GM18499 (cell line): ENCODE measurements around the gene GPALPP1.
A peak's percentile ranks its signal among the peaks of the same experiment; 100 is the strongest.
"Not testable (repeated sequence)": the region's sequence is repeated elsewhere in the genome, so short reads cannot be mapped to it uniquely, and the experiment has no call there.

ENCODE experiments used
- ATAC-seq: cut with Tn5 transposase; IDR thresholded peaks from one replicate; pipeline ENCODE4 v1.9.1; 2021; ENCODE audit warnings: moderate number of reproducible peaks; ENCODE audit not compliant: insufficient read depth, unreplicated experiment

The GPALPP1 gene, protein sequence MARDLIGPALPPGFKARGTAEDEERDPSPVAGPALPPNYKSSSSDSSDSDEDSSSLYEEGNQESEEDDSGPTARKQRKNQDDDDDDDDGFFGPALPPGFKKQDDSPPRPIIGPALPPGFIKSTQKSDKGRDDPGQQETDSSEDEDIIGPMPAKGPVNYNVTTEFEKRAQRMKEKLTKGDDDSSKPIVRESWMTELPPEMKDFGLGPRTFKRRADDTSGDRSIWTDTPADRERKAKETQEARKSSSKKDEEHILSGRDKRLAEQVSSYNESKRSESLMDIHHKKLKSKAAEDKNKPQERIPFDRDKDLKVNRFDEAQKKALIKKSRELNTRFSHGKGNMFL

DNA sequence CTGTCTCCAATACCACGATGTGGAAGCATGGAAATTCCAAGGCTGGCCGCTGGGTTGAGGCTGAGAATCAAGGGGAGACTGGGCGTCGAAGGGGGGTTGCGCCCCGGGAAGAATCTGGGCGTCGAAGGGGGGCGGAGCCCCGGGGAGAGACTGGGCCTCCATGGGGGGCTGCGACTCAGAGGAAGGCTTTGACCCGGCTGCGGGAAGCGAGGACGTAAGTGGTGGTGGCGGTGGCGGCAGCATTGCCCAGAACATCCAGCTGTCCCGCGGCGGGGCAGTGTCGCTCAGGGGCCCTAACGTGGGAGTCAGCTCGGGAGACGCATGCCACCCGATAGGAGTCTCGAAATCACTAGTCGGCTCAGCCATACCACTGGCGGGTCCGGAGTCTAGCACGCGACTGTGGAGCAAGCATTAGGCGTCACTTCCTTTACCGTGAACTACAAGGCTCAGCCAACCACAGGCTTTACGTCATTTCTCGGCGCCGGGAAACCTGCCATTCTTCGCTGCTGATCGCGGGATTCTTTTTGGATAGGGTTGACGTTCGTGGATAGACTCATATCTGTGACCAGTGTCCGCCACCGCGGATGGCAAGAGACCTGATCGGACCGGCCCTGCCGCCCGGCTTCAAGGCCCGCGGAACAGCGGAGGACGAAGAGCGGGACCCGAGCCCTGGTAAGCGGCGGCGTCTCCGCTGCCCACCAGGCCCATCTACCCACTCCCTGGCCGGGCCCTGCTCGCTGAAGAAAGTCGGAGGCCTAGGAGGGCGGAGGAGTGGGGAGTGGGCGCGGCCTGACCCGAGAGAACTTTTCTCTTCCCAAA lies at the start of gene GPALPP1, which contains the start of gene NUFIP1:
Gene GPALPP1, plus strand, starts transcription at position 468 of the 819 bp plus-strand sequence. Its CDS starts 117 bp downstream, at position 585.
Gene NUFIP1, minus strand, starts transcription at position 401 of the 819 bp plus-strand sequence. Its CDS starts 35 bp downstream, at position 366.
- peak; percentile 78 for ATAC-seq

DNA sequence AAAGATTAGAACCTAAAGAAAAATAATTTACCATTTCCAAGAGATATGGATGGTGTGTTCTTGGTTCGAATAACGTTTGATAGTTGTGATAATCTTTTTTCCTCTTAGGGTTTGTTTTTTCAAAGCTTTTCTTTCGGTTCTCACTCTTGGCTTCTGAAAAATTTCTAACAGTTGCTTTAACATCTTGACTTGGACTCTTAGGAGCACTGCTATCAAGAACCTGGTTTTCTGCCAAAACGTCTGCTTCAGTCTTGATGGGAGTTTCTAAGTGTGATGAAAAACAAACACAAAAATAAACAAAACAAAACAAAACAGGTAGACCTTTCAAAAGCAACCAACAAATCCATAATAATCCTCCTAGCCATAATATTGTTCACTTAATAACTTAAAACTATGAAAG lies 45.9 kb upstream of the GPALPP1 start:
- ATAC-seq = not testable (repeated sequence)

DNA sequence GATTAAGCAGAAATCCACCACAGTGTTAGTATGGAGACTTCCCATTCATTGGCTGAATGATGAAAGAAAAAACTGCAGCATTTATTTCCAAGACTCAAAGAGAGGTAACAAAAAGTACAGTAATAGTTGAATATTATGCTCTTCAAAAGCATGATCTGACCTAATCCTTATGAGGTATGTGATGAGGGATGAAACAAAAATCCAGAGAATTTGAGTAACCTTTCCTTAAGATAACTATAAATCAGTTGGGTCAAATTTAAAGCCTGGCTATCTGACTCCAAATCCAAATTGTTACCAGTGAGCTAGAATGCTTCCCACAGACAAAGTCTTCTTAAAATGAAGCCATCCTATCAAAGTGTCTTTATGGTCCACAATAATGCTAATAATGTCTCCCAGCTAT lies 38.2 kb upstream of the GPALPP1 start:
- no peak for ATAC-seq

DNA sequence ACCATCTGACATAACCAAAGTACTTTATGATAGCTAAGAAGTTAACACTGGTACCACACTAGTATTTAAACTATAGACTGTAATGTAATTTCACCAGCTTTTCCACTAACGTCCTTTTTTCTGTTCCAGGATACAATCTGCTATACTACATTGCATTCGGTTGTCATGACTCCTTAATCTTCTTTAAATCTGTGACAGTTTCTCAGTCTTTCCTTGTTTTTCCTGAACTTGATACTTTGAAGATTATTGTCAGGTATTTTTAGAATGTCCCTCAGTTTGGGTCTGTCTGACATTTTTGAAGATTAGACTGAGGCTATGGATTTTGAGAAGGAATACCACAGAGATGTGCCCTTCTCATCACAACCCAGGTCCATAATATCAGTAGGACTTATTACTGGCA lies 36.7 kb upstream of the GPALPP1 start:
- no peak for ATAC-seq

DNA sequence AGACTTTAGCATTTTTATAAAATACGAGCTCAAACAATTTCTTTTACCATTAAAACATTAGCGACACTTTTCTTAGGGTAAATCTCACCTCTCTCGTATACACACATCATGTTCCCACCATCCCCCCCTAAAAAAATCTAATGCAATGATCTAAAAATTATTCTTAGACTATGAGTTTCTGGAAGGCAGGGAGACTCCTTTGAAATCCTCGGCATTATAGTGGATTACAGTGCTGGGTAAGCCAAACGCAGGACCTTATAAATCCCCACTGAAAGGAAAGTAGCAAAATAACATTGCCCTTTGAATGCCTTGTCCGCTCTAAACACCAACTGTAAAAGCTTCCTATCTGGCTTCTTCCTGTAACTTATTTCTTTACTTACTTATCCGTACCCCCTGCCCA lies 35.1 kb upstream of the GPALPP1 start:
- ATAC-seq = no peak

DNA sequence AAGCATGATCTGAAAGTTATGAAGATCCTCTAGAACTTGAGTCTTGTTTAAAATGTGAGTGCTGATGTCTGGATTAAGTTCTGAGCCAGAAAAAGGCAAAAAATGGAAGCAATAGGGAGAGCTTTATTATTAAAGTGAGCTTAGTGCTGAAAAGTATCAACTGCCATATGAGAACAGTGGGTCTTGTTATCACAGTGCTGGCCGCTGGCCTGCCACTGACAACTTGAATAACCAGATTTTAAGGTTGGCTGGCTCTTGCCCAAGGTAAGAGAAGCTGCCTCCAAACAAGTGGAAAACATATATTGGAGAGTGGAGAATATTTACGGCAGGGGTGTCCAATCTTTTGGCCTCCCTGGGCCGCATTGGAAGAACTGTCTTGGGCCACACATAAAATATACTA lies 33.9 kb upstream of the GPALPP1 start:
- ATAC-seq = no peak

DNA sequence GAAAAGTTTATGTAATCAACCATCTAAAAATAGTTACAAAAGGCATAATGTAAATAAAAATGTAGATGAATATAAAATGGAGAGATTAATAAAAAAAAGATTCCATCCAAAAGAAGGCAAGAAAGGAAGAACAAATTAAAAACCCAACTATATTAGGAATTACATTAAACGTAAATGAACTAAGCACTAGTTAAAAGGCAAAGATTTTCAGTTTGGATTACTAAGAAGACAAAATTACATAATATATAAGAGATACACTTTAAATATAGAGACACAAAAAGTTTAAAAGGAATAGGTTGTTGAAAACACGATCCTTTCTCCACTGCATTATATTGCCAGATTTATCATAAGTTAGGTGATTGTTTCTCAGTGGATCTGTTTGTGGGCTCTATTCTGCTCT lies 27.3 kb upstream of the GPALPP1 start:
- ATAC-seq = no peak

DNA sequence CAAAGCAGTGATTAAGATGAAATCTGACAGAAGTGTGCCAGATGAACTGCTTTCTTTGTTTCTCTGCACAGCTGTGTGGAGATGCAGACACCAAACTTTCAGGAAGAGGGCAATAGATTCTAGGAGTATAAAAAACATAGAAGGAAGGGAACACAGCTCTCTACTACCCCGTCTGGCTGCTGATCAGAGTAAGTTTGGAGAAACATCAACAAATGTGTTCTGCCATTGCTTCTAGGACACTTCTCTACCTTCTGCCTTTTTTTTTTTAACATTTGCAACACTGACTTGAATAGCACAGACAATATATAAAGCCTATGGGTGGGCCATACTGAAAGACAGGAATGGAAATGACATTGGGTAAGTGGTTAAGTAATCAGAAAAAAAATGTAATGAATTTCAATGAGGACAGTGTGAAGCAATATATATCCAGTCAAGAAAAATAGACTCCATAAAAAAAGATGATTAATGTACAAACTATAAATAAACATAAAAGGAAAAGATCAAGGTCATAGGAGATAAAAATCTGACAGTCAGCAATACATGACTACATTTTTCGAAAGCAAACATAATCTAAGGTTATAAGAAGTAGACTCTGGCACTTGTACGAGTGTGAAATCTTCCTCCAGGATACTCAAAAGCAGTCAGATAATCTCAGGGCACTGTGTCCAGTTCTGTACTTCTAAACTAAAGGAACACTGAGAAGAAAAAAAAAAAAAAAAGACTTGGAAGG lies 21.5 kb upstream of the GPALPP1 start:
- no peak for ATAC-seq

DNA sequence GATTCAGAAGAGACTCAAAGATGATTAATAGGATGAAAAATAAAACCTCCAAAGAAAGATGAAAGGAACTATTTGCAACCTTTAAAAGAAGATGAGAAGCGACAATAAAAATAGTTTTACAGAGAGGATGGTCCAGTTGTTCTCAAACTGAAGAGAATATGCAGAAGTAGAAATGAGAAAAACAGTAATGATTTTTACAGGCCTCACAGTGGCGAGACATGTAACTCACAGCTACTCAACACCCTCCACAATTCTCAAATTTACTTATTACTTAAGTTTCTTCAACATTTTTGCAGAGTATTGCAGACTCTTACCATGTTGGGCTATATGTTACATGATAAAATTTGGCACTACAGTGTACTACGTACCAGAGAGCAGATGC lies 20.9 kb upstream of the GPALPP1 start:
- no peak for ATAC-seq

DNA sequence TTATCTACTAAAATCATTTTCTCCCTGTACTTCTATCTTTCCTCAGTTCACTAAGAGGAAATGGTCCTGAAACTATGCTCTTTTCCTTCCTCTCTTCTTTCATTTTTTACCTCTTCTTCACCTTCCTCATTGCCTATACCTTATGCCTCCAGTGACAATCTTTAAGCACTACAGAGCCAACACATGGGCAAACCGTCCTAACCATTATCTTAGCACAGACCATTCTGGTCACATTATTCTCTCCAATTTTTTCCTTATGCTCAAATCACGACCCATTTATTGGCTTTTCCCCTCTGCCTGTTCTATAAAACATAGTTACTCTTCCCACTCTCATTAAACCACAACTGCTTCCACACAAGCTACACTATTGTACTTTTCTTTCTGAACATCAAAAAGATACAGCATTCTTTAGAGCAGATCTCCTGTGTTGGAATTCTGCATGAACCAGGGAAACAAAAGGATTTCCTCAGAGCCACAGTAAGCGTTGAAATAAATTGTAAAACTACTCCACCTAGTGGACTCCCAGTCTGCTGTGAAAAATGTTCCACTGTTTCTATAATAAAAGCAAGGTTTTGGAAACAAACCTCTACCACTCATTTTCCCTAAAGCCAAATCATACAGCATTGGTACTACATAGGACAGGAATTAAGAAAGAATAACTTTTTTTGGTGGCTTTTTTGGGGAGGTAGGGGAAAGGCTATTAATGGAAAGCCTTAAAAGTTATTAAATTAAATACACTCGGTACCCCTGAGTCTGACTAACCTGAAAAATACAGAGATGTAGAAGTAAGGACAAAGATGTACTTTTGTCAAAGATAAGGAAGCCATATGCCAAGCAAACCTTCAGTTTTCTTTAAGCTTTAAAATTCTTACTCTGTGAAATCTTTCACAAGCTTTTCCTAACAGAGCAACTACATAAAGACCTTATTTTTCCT lies 19.5 kb upstream of the GPALPP1 start:
- ATAC-seq = no peak

DNA sequence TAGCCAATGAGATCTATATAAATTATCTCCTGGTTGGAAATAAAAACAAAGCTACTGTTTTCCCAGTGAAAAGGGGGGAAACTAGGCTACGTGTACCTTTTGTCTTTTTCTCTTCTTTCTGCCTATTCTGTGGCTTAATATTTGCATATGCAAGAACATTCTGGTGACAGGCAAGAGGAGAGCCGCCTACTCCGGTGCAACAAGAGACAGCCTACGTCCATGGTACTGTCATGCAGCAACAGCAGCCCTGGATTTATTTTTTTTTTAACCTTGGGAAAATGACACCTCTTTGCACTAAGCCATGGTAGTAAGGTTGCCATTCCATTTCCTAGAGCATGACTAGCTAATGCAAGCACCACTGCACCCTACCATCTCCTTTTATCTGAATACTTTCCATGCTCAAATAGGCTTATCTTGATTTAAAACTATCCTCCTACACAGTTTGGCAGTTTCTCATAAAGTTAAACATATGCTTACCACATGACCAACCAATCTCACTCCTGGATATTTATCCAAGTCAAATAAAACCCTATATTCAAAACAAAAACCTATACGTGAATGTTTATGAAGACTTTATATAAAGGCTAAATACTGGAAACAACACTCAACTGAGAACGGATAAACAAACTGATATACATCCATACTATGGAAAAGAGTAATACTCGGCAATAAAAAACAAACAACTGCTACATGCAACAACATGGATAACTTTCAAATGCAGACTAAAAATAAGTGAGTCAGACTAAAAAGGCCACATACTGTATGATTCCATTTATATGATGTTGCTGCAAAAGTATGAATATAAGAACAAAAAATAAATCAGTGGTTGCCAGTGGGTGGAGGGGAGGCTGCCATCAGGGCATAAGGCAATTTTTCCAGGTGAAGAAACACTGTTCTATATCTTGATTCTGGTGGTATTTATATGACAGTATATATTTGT lies 17.4 kb upstream of the GPALPP1 start:
- no peak for ATAC-seq

DNA sequence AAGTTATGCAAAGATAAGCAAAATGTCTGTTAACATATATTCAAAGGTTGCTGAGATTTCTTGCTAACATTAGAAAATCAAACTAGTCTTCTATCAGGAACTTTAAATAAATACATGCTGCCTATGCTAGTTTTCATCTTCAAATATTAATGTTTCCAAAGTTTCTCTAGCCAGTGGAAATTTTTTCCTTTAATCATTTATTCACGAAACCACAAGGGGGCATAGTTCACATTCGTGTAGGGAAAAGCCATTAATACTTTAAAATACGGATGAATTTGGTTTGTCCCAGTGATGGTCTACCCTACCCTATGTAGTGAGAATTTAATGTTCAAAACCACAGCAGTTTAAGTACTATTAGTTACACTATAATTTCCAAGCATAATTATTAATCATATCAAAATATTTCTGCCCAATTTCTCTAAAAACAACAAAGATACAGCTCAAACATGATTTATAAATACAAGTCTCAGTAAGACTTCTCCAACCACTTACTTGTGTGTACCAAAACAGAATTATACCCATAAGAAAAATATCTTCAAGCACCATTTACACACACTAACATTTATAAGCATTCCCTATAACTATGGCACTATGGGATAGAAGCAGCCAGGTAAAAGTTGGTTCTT lies 16.3 kb upstream of the GPALPP1 start:
- no peak for ATAC-seq

DNA sequence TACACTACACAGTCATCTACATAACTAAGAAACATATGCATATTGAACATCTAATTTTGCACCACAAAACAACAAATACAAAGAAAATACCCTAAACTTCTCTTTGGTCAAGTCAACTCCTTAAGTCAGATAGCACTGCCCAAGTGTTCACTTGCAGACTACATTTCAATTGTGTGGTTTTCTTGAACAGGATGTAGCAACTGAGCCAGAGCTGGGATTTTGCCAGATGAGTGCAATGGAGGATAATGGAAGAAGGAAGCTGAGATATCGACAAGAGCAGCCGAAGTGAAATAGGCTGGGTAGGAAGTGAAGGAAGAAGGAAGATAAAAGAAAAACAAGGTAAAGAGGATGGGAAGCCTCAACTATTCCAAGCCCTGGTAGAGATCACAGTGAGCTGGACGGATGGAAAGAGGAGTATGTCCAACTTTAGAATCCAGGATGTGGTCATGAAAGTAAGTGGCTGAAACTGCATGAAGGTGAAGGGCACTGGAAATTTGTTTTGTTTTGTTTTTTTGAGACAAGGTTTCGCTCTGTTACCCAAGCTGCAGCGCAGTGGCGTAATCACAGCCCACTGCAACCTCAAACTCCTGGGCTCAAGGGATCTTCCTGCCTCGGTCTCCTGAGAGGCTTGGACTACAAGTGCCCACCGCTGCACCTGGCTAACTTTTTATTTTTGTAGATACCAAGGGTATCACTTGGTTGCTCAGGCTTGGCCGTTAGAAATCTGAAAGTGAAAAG lies 15.1 kb upstream of the GPALPP1 start:
- ATAC-seq = no peak

DNA sequence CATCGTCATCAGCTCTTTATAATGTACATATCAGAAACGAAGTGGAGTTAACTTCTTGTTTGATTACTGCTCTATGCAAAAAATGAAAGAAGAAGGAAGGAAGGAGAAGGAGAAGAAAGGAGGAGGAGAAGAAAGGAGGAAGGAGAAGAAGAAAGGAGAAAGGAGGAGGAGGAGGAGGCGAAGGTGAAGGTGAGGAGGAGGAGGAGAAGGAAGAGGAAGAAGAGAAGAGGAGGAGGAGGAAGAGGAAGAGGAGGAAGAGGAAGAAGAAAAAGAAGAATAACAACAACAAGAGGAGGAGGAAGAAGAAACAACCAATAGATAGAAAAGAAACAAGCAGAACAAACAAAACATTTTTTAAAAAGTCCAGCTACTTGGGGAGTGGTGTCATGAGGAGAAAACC lies 13.1 kb upstream of the GPALPP1 start:
- no peak for ATAC-seq

DNA sequence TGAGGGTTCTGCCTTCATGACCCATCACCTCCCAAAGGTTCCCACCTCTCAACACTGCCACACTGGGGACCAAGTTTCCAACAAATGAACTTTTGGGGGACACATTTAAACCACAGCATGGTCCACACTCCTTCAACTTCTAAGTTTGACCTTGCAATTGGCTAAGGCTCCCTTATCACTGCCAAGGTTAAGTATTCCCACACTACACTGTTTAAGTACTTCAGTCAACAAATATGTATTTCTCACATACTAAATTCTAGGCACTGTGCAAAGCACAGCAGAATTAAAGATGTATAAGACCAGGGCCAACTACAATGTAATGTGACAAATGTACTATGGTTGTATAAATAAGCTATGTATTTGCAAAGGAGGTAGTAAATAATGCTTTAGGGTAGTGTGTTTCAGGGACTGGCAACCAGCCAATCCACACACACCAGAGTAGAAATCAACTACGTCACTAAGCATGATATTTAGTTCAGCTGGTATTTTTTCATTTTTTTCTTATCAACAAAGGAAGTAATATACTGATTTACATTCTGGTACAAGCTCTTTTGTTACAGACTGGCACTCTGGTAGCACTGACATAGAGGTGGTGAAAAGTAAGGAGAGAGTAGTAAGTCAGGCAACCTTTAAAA lies 12.3 kb upstream of the GPALPP1 start:
- ATAC-seq = no peak

DNA sequence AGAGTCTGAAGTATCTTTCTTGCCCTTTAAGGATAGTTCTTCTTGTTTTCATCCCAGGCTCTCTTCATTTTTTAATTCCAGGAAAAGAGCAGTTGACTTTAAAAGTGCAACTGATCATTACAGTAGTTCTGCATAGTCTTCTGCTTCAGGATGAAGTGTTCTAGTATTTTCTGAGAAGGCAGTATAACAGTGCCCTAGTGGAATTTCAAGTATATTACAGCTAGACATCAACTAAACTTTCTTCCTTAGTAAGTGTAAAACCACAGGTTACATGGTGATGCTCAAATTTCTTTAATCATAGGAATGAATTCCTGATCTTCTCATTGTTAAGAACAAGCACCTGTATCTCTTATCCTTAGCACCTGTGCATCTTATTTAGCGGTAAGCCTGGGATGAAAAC lies 11.0 kb upstream of the GPALPP1 start:
- ATAC-seq = no peak

DNA sequence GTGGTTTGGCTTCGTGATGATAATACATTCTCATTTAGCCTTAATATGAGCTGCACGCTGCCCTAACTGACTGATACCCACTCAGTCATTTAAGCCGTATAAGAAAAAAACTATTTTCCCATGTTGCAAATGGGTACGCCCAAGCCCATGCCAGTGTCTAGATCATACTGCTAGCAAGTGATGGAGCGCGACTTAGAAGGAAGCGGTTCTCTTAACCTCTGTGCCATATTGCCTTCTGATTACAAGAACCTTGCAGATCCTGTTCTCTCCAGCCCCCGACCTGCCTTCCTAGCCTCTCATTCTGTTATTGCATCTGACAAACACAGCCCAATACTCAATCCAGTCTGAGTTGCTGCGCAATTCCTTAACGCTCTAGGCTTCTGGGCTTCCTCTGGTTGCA lies 603 bp downstream of the GPALPP1 start:
- no peak for ATAC-seq
